ENCODE measurements around the gene ZNF281.
A peak's percentile ranks its signal among the peaks of the same experiment; 100 is the strongest.
"Not testable (repeated sequence)": the region's sequence is repeated elsewhere in the genome, so short reads cannot be mapped to it uniquely, and the experiment has no call there.

Gene ZNF281

DNA sequence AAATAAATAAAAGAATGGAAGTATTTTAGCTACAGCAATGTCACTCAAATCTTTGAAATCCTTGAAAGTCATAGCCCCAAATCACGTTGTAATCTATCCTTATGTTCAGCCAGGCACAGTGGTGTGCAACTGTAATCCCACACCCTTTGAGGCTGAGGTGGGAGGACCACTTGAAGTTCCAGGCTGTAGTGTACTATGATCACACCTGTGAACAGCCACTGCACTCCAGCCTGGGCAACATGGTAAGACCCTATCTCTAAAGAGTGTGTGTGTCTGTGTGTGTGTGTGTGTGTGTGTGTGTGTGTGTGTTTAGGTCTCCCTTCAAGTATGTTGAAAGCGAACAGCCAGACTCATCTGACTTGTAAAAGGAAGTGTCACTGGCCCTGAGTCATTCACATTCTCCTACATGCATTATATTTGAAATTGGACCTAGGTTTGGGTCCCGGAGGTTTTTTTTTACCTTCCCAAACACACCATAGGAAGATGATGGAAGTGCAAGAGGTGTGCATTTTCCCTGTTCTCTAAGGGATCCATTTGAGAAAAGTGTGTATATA is 50.1 kb downstream of the ZNF281 start:
- no peak for ATAC-seq (replicated peaks)
- Mint-ChIP-seq H3K27me3 (no peaks in the 10 kb centered on the region), H3K4me3 (no peak overlapping the region)

DNA sequence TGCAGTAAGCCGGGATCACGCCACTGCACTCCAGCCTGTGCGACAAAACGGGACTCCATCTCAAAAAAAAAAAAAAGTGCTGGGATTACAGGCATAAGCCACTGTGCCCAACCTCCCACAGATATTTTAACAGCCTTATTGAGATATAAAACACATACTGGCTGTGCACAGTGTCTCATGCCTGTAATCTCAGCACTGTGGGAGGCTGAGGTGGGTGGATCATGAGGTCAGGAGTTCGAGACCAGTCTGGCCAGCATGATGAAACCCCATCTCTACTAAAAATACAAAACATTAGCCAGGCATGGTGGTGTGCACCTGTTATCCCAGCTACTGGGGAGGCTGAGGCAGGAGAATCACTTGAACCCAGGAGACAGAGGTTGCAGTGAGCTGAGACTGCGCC is 51.9 kb downstream of the ZNF281 start:
- not testable (repeated sequence) for H3K27me3 Mint-ChIP-seq; ATAC-seq (replicated peaks); H3K36me3 Mint-ChIP-seq (ENCODE audit: insufficient read depth); H3K9me3 Mint-ChIP-seq; H3K4me3 Mint-ChIP-seq; DNase-seq; H3K27ac Mint-ChIP-seq
- H3K4me1 Mint-ChIP-seq (ENCODE audit: low read depth in 2 of 2): peaks cover 7 to 11% of the 10 kb centered on the region in 2 donors

More for the DNA sequence above, 50.1 kb downstream of the ZNF281 start:
- H3K36me3 Mint-ChIP-seq (ENCODE audit: insufficient read depth): no peaks in the 10 kb centered on the region
- H3K9me3 Mint-ChIP-seq: no peaks in the 10 kb centered on the region
- peaks cover 4 to 8% of the 10 kb centered on the region in 2 donors for H3K4me1 Mint-ChIP-seq (ENCODE audit: low read depth in 2 of 2)
- H3K27ac Mint-ChIP-seq: no peak overlapping the region
- no peak for DNase-seq

DNA sequence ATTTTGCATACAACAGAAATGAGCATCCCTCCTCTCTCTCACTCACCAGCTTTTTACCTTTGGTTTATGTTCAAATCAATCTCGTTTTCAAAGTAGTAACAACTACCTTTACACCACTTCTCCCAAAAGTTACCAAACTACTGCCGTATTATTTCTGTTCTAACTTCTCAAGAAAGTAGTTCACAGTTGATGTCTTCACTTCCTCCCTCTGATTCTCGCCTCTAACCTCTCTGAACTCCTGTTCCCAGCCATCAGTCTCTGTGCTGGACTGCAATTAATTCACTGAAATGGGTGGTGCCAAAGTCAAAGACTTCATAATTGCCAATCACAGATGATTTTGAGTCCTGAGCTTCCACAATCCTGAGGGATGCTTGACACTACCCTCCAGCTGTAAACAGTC is 54.0 kb downstream of the ZNF281 start:
- peak; percentile 43 for ATAC-seq (replicated peaks)
- Mint-ChIP-seq H3K27ac (peak overlapping the region; percentile 20 to 59), H3K4me1 (ENCODE audit: low read depth in 2 of 2) (peaks cover 17 to 28% of the 10 kb centered on the region in 2 donors), H3K4me3 (no peak overlapping the region), H3K9me3 (no peaks in the 10 kb centered on the region), H3K27me3 (no peaks in the 10 kb centered on the region), H3K36me3 (ENCODE audit: insufficient read depth) (no peaks in the 10 kb centered on the region)
- no peak for DNase-seq
